ENCODE measurements around the gene IMP3.
"Not testable (repeated sequence)": the region's sequence is repeated elsewhere in the genome, so short reads cannot be mapped to it uniquely, and the experiment has no call there.

IMP3 gene

GRCh38 chr15:75649848-75650247 is 9.8 kb upstream of the IMP3 start:
- DNase-seq: no peak

DNA sequence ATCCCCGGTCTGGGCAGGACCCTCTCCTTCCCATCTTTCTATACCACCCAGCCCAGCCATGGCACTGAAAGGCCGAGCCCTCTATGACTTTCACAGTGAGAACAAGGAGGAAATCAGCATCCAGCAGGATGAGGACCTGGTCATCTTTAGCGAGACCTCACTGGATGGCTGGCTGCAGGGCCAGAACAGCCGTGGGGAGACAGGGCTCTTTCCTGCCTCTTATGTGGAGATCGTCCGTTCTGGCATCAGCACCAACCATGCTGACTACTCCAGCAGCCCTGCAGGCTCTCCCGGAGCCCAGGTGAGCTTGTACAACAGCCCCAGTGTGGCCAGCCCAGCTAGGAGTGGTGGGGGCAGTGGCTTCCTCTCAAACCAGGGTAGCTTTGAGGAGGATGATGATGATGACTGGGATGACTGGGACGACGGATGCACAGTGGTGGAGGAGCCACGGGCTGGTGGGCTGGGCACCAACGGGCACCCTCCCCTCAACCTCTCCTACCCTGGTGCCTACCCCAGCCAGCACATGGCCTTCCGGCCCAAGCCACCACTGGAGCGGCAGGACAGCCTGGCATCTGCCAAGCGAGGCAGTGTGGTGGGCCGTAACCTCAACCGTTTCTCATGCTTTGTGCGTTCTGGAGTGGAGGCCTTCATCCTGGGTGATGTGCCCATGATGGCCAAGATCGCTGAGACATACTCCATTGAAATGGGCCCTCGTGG is 9.2 kb upstream of the IMP3 start:
- DNase-seq: no peak

DNA sequence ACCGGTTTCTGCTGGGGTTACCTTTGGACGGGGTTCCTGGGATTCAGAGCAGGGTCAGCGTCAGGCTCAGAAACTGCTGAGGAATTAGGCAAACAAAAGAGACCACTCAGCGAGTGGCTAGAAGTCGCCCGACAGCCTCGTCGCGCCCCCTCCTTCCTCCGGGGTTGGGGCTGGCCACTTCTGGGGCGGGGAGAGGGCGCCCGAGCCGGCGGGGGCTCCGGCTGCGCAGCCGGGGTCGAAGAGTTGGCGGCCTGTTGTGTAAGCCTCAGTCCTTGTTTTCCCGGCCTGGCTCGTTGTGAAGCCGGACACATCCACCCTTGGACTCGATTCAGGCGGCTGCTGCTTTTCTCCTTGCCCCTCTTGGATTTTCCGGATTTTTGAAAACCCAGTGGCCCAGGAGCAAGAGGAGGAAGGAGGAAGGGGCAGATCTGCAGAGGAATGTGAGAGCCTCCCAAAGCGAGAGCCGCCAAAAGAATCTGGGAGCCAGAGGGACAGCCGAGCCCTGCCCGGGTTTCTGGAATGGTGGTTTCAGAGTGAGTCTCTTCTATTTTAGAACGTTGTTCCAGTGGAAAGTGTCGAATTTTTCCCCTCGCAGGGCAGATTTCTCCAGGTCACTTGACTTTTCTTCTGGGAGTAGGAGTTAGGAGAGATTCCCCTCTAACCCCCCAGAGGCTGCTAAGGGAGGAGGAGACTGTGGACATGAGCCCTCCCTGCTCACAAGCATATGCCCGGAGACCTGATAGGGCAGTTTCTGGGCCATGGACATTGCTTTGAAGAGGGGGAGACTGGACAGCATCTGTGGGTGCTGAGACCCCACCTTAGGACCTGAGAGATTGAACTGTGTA is 8.4 kb upstream of the IMP3 start:
- peak; percentile 14 for DNase-seq

- peak; percentile 83 for DNase-seq
Observed at GRCh38 chr15:75647370-75648155, 7.5 kb upstream of the IMP3 start, which contains the start of gene SNX33. Gene SNX33, plus strand, starts transcription at chr15:75647912. Its CDS starts 1,191 bp downstream, at chr15:75649103.

GRCh38 chr15:75646944-75647364 is 6.9 kb upstream of the IMP3 start:
- no peak for DNase-seq

DNA sequence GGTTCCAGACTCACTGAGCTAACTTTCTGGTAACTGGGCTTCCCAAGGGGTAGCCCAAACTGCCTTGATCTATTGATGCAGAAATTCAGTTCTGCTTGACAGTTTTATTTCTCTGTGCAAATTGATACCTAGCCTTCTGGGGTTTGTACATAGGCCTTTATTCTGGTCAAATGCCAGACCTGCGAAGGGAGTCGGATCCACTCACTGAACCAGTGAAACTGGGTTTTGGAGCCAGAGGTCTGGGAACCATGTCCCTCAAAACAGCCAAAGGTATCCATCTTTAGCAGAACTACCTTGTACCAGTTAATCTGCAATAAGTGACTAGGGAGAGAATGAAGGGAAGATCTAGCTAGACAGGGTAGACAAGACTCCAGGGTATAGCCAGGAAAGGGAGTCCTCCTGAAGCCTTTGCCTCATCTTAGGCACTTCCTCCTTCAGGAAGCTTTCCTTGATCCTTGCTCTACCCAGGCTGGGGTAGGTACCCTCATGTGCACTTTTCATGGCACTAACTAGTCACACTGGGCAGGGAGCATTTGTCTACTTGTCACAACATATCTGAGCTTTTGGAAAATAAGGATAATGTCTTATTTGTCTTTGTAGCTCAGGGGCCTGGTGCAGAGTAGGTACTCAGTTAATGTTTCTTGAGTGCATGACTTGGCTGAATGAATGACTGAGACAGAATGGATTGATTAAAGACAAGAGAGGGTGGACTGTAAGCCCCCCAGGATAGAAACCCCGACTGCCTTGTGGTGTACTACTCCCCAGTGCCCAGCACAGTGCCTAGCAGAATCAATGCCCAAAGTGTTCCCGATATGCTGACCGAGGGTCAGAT is 6.3 kb upstream of the IMP3 start:
- DNase-seq: no peak

DNA sequence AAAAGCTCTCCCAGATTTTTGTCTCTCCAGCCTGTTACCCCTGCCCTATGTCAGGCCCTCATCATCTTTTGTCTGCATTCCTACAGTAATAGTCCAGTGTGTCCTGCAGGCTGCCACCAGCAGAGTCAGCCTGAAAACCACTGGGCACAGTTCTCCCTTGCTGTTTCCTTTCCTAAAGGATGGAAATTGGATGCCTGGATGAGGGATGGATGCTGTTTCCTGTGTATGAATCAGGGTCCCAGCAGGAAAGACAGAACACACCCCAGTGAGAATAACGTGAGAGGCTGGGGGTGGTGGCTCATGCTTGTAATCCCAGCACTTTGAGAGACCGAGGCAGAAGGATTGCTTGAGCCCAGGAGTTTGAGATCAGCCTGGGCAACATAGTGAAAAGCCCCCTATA is 4.4 kb upstream of the IMP3 start:
- DNase-seq: no peak

DNA sequence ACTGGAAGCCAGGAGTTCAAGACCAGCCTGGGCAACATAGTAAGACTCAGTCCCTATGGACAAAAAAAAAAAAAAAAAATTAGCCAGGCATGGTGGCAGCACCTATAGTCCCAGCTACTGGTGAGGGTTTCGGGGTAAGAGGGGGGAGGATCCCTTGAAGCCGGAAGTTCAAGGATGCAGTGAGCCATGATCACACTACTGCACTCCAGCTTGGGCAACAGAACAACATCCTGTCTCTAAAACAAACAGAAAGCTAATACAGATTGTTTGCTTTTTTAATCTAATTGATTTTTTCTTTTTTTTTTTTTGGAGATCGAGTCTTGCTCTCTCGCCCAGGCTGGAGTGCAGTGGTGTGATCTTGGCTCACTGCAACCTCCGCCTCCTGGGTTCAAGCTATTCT is 1.6 kb upstream of the IMP3 start:
- no peak for DNase-seq

DNA sequence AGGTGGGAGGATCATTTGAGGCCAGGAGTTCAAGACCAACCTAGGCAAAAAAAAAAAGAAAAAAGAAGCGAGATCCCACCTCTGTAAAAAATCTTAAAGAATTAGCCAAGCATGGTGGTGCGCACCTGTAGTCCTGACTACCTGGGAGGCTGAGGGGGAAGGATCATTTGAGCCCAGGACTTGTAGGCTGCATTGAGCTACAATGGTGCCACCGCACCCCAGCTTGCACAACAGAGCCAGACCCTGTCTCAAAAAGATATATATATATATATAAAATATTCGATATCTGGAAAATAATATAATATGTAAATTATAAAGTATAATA is 1.1 kb upstream of the IMP3 start:
- no peak for DNase-seq

GRCh38 chr15:75640483-75641178 is 607 bp upstream of the IMP3 start:
- peak; percentile 36 for DNase-seq

GRCh38 chr15:75639191-75639708 is 774 bp downstream of the IMP3 start:
- peak; percentile 54 for DNase-seq

- DNase-seq: no peak
Observed at GRCh38 chr15:75637245-75638009, 2.6 kb downstream of the IMP3 start.

DNA sequence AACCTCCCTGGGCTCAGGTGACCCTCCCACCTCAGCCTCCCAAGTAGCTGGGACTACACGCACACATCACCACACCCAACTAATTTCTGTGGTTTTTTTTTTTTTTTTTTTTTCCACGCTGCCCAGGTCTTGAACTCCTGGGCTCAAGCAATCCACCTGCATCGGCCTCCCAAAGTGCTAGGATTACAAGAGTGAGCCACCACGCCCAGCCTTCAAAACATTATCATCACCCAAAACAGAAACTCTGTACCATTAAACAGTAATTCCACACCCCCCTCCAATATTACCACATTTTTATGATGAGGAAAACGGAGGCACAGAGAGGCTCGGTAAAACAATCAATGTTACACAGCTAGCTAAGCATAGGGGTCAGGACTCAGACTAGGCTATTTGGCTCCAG is 4.0 kb downstream of the IMP3 start:
- DNase-seq: no peak

DNA sequence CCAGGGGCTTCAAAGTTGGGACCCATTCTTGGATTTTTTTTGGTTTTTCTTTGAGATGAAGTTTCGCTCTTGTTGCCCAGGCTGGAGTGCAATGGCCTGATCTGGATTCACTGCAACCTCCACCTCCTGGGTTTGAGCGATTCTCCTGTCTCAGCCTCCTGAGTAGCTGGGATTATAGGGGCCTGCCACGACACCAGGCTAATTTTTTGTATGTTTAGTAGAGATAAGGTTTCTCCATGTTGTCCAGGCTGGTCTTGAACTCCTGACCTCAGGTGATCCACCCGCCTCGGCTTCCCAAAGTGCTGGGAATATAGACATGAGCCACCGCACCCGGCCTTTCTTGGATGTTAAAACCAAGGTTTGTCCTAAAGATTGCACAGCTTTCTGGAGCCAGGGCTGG is 6.1 kb downstream of the IMP3 start:
- DNase-seq: not testable (repeated sequence)

DNA sequence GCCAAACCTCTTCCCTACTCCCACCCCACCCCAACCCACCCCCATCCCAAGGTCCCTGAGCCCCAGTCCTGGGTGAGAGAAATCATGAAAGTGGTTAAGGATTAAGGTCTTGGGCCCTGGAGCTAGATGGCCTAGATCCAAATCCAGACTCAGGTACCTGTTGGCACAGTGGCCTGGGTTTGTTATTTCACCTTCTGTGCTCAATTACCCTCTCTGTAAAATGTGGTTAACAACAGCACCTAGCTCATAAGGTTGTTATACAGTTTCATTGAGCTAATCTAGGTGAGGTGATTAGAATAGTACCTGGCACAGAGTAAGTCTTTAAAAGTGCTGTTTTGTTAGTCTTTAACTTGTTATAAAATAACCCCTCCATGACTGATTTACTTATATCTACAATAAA is 8.1 kb downstream of the IMP3 start:
- no peak for DNase-seq

- peak; percentile 94 for DNase-seq
Observed at GRCh38 chr15:75625542-75626347, 14.3 kb downstream of the IMP3 start, which contains the start of gene SNUPN. Gene SNUPN, minus strand, starts transcription at chr15:75625725. Its CDS starts 4,674 bp downstream, at chr15:75621051.

DNA sequence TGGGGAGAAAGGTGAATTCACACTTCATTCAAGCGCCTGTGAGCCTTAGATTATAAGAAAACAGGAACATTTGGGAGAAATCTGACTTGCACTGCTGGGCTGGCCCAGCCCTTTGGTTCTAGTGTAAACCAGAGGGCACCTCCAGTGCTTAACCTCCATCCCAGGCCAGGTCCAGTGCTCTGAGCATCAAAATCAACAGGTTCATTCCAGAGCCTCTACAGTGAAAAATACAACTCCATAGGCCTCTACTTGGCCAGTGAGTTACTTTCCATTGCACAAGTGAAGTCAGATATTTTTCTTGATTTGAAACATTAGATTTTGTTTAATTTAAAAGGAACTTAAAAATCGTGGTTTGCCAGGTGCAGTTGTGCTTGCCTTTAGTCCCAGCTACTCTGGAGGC is 17.5 kb downstream of the IMP3 start:
- no peak for DNase-seq

DNA sequence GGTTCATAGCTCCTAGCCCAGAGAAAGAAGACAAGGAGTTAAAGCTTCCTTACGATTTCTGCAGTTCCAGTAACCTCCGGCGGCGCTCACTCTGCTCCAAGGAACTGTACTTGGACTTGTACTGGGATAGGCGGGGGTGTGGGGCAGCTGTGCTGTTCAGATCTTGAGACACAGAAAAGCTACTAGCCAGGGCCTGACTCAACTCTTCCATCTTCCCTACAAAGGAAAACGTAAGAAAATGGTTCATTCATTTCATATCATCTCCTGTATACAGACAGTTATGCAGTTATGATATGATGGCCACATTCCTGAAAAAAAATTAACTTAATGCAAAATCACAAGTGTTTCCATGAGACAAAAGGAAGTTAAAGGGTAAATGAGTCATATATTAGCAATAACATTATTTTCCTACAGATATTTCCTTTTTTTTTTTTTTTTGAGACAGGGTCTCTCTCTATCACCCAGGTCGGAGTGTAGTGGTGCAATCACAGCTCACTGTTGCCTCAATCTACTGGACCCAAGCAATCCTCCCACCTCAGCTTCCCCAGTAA is 19.1 kb downstream of the IMP3 start:
- peak; percentile 73 for DNase-seq

GRCh38 chr15:75620058-75620820 is 19.8 kb downstream of the IMP3 start:
- DNase-seq: peak; percentile 75
